Right ventricle myocardium superior (tissue), 1 donor: Measurements from ENCODE around the gene SHOC2. TPM values are rescaled to one million over a fixed set of nuclear protein-coding genes. Genes with fewer than 3 reads are reported as not detected.

ENCODE experiments used
- ATAC-seq: fragments of 200-7000 bp; cut with Tn5 transposase; one replicate; pipeline ENCODE4 v1.9.1; 2020; ENCODE audit warnings: mild to moderate bottlenecking; ENCODE audit not compliant: poor library complexity
- DNase-seq: peaks from one replicate; pipeline ENCODE4 v3.0.0-alpha.2; 2020
- intact Hi-C: fragments of 100-400 bp; cut with DNase I; formaldehyde crosslinking; loops from one replicate; pipeline ENCODE4 v1.11.2; 2022
- microRNA-seq: library from miRNA; unstranded; fragments of <30 nt; microRNA quantifications from one replicate; pipeline ENCODE4 v1.2.0, GENCODE V29; 2020
- total RNA-seq: library from RNA; stranded (reverse); fragmentation: NEBNext Ultra II Directional; extraction: Animal tissue kit (Norgen Biotek cat#: 25700); gene quantifications from one replicate; pipeline ENCODE4 v1.2.1, GENCODE V29; 2021
- donor health status: DM: no; HTN: yes; CAD: no; lungs with severe emphysema.

SHOC2 gene
- total RNA-seq, 1 donor from 2014 or later, result 40.8 TPM

GRCh38 chr10:111007486-111007885 lies 88.1 kb downstream of the SHOC2 start:
- DNase-seq (no peak), ATAC-seq (no peak)
- intact Hi-C loops, result no loop called here

- intact Hi-C loops, result no loop called here
- no peak for ATAC-seq
- no peak for DNase-seq
These were observed 95.8 kb downstream of the SHOC2 start for GRCh38 chr10:111015181-111015580.

GRCh38 chr10:111017098-111017497 lies 97.7 kb downstream of the SHOC2 start:
- ATAC-seq (no peak), DNase-seq (no peak)
- intact Hi-C loops, result no loop called here

GRCh38 chr10:111018021-111018420 lies 98.6 kb downstream of the SHOC2 start:
- ATAC-seq (no peak), DNase-seq (no peak)
- intact Hi-C loops, result no loop called here

GRCh38 chr10:111023060-111023459 lies 103.7 kb downstream of the SHOC2 start:
- no peak for ATAC-seq
- intact Hi-C loops, result no loop called here

GRCh38 chr10:111030042-111030750 lies 110.8 kb downstream of the SHOC2 start:
- intact Hi-C loops, result no loop called here
- ATAC-seq (no peak), DNase-seq (no peak)

More at GRCh38 chr10:111023060-111023459, 103.7 kb downstream of the SHOC2 start:
- DNase-seq, result no peak

GRCh38 chr10:111034598-111035310 lies 115.3 kb downstream of the SHOC2 start:
- ATAC-seq (no peak), DNase-seq (no peak)
- intact Hi-C loops, result no loop called here

GRCh38 chr10:111035542-111035941 lies 116.1 kb downstream of the SHOC2 start:
- no peak for DNase-seq
- no peak for ATAC-seq
- intact Hi-C loops, result no loop called here

GRCh38 chr10:111037858-111038257 lies 118.5 kb downstream of the SHOC2 start:
- DNase-seq (no peak), ATAC-seq (no peak)
- intact Hi-C loops, result no loop called here

- ATAC-seq (no peak), DNase-seq (no peak)
- intact Hi-C loops, result no loop called here
These were observed 120.1 kb downstream of the SHOC2 start for GRCh38 chr10:111039522-111039921.

GRCh38 chr10:111057006-111057405 lies 137.6 kb downstream of the SHOC2 start:
- ATAC-seq (no peak), DNase-seq (no peak)
- intact Hi-C loops, result no loop called here

Small RNA genes lying within 50 kb of the gene (microRNA-seq; reads per million reads assigned to microRNA genes)
- 1.6 reads per million for gene MIR548E

Other genes starting within 250 kb of the SHOC2 start
- 90.0 TPM for gene PDCD4, start 47.7 kb upstream of the SHOC2 start, total RNA-seq
- gene BBIP1, start 424 bp upstream of the SHOC2 start, total RNA-seq, result 16.0 TPM
- gene ADRA2A, start 157.4 kb downstream of the SHOC2 start, total RNA-seq, result 0.67 TPM